Brain pericyte (primary cell): Measurements from ENCODE around the gene MKNK1.

ENCODE experiments used
- DNase-seq: peaks from one replicate; pipeline ENCODE4 v3.0.0-alpha.2; 2012; ENCODE audit warnings: low read depth, low spot score

MKNK1 gene

GRCh38 chr1:46619656-46620258 lies 15.7 kb upstream of the MKNK1 start:
- no peak for DNase-seq

- DNase-seq, result no peak
These were observed 14.8 kb upstream of the MKNK1 start for GRCh38 chr1:46618754-46619415.

GRCh38 chr1:46617833-46618232 lies 13.8 kb upstream of the MKNK1 start:
- DNase-seq, result no peak

GRCh38 chr1:46617108-46617800 lies 13.2 kb upstream of the MKNK1 start:
- no peak for DNase-seq

GRCh38 chr1:46616277-46617107 lies 12.4 kb upstream of the MKNK1 start, which contains the start of gene MOB3C:
Gene MOB3C, minus strand, starts transcription at chr1:46616811. Its CDS starts 3,490 bp downstream, at chr1:46613321.
- DNase-seq, result no peak

GRCh38 chr1:46615735-46616134 lies 11.7 kb upstream of the MKNK1 start:
- DNase-seq, result no peak

GRCh38 chr1:46615088-46615487 lies 11.0 kb upstream of the MKNK1 start:
- no peak for DNase-seq

- no peak for DNase-seq
These were observed 10.5 kb upstream of the MKNK1 start for GRCh38 chr1:46614604-46614984.

GRCh38 chr1:46613661-46614603 lies 9.9 kb upstream of the MKNK1 start:
- DNase-seq, result no peak

- DNase-seq, result no peak
These were observed 9.0 kb upstream of the MKNK1 start for GRCh38 chr1:46612937-46613660.

GRCh38 chr1:46611691-46612221 lies 7.7 kb upstream of the MKNK1 start:
- DNase-seq, result no peak

GRCh38 chr1:46607345-46608130 lies 3.5 kb upstream of the MKNK1 start:
- no peak for DNase-seq

- DNase-seq, result no peak
These were observed 2.3 kb upstream of the MKNK1 start for GRCh38 chr1:46606255-46606965.

GRCh38 chr1:46605232-46605631 lies 1.2 kb upstream of the MKNK1 start:
- no peak for DNase-seq

GRCh38 chr1:46603481-46603857 lies 599 bp downstream of the MKNK1 start:
- no peak for DNase-seq

GRCh38 chr1:46601257-46602007 lies 2.6 kb downstream of the MKNK1 start:
- no peak for DNase-seq

GRCh38 chr1:46599059-46599970 lies 4.8 kb downstream of the MKNK1 start:
- DNase-seq, result no peak
